ENCODE results near the gene SLC9A1. TPM values are rescaled to one million over a fixed set of nuclear protein-coding genes. Genes with fewer than 3 reads are reported as not detected.

Gene SLC9A1
- polyA plus RNA-seq, 1 of the 3 experiments (the other 2 are of a cell fraction): 11.4 TPM

DNA sequence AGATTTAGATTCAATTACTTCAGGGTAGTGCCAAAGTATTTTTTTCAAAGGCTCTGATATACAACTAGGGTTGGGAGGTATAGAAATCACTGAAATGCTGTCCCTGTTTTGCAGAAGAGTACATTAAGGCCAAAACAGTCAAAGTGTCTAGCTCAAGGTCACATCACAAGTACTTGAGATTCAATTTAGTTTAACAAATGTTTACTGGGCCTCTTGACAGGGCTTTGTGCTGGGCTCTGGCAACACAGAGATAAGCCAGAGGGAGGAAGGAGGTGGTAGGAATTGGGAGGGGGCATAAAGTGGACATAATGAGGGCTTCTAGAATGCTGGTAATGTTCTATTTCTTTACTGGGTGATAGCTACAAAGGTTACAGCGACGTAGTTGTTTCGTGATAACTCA, 2.3 kb upstream of the SLC9A1 start (continued):
- TF ChIP-seq RAD21 (IDR thresholded peaks at IDR 0.05; ENCODE audit: low read length) (no peak), RXRA (IDR thresholded peaks at IDR 0.05; ENCODE audit: borderline replicate concordance, low read depth) (no peak), GABPA (IDR thresholded peaks at IDR 0.05; ENCODE audit: low read depth) (no peak), PBX3 (IDR thresholded peaks at IDR 0.05) (no peak), FOXJ3 (CRISPR knock-in tag; IDR thresholded peaks at IDR 0.05) (no peak), SIN3A (IDR thresholded peaks at IDR 0.05; ENCODE audit: borderline replicate concordance, low read depth, low read length) (no peak)

DNA sequence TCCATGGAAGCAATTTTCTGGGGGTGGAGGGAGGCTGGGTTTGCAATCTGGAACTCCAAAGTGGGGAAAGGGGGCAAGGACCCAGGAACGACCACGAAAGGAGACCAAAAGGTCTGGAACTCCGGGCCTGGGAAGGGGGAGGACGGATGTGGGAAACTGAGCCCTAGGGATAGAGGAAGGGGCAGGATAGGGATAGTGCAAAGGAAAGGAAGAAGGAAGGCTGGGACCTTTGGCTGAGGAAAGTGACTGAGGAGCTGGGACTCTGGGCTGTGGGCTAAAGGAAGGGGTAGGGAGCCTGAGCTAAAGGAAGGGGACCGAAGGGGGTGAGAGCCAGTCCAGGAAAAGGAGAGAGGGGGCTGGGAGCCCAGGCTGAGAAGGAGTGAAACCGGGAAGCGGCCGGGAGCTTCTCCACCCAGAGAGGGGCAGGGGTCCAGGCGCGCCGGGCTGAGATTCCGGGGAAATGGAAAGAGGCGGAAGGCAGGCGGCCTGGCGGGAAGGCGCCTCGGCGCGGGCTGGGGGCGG, 395 bp downstream of the SLC9A1 start:
- Histone ChIP-seq H3K9ac (peak overlapping the region; percentile 74), H3K27ac (ENCODE audit: low read depth in 2 of 2, low read length in 1 of 2) (peak overlapping the region; percentile 34 to 59; a peak in 3 of 4 replicates), H3K9me2 (no peaks in the 10 kb centered on the region), H3K4me1 (ENCODE audit: control insufficient read depth in 1 of 2, insufficient read depth in 2 of 2, low read depth in 1 of 2, low read length in 1 of 2) (peaks cover 17 to 46% of the 10 kb centered on the region in 2 experiments; a peak in 3 of 4 replicates), H3K4me2 (peak overlapping the region; percentile 95), H3K27me3 (ENCODE audit: insufficient read depth) (no peaks in the 10 kb centered on the region), H4K20me1 (ENCODE audit: insufficient read depth) (no peaks in the 10 kb centered on the region), H3K4me3 (ENCODE audit: low read depth in 2 of 2, low read length in 1 of 2) (peak overlapping the region; percentile 69 to 72), H3K36me3 (replicated peaks in 1 of 2; ENCODE audit: control insufficient read depth in 1 of 2, insufficient read depth in 2 of 2, low read length in 1 of 2) (no peaks in the 10 kb centered on the region), H3F3A (replicated peaks; ENCODE audit: insufficient read depth) (no peaks in the 10 kb centered on the region), H2AFZ (ENCODE audit: low read depth) (peak overlapping the region; percentile 69), H3K9me3 (no peaks in the 10 kb centered on the region), H3K79me2 (ENCODE audit: insufficient read depth) (peaks cover 40% of the 10 kb centered on the region)
- DNase-seq: no peak
- ChIA-PET CTCF (interaction anchor here (0.6 to 1.7 kb wide), 18 partner anchors 8 to 301 kb away, joined by 3 to 14 read pairs (median 4); no protein-coding TSS in a partner anchor), POLR2A (interaction anchor here (0.5 to 1.9 kb wide), 16 partner anchors 9 to 161 kb away, joined by 3 to 9 read pairs (median 4); partner anchors contain the start of gene TRNP1)
- WGBS (ENCODE audit: low lambda C conversion rate): 17% methylated on average over 12 of the region's 20 CpGs
- TF ChIP-seq, protein P1, sequence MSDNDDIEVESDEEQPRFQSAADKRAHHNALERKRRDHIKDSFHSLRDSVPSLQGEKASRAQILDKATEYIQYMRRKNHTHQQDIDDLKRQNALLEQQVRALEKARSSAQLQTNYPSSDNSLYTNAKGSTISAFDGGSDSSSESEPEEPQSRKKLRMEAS (IDR thresholded peaks at IDR 0.05; ENCODE audit: low read depth): no peak
- no peak for TF ChIP-seq ELF1 (IDR thresholded peaks at IDR 0.05)
- no peak for TF ChIP-seq MXI1 (IDR thresholded peaks at IDR 0.05; ENCODE audit: low read depth, low read length)
- TF ChIP-seq CHD2 (IDR thresholded peaks at IDR 0.05; ENCODE audit: low read length, partially characterized antibody): no peak
- TF ChIP-seq POLR2AphosphoS5 (IDR thresholded peaks at IDR 0.05; ENCODE audit: low read depth, low read length): no peak
- TF ChIP-seq EZH2phosphoT487 (IDR thresholded peaks at IDR 0.05; ENCODE audit: borderline replicate concordance, low read depth): no peak
- TF ChIP-seq RFX5 (IDR thresholded peaks at IDR 0.05; ENCODE audit: low read length): no peak

- Histone ChIP-seq H3K9ac (peak overlapping the region; percentile 74), H2AFZ (ENCODE audit: low read depth) (no peak overlapping the region), H3K4me2 (peak overlapping the region; percentile 95), H3K27me3 (ENCODE audit: insufficient read depth) (no peaks in the 10 kb centered on the region), H3K27ac (ENCODE audit: low read depth in 2 of 2, low read length in 1 of 2) (no peak overlapping the region), H3K79me2 (ENCODE audit: insufficient read depth) (peaks cover 46% of the 10 kb centered on the region), H3K9me3 (no peaks in the 10 kb centered on the region), H3K4me1 (ENCODE audit: control insufficient read depth in 1 of 2, insufficient read depth in 2 of 2, low read depth in 1 of 2, low read length in 1 of 2) (peaks cover 17 to 52% of the 10 kb centered on the region in 2 experiments; a peak in 3 of 4 replicates), H3F3A (replicated peaks; ENCODE audit: insufficient read depth) (no peaks in the 10 kb centered on the region), H3K4me3 (ENCODE audit: low read depth in 2 of 2, low read length in 1 of 2) (peak overlapping the region; percentile 69 to 72; a peak in 3 of 4 replicates), H4K20me1 (ENCODE audit: insufficient read depth) (no peaks in the 10 kb centered on the region), H3K9me2 (no peaks in the 10 kb centered on the region), H3K36me3 (replicated peaks in 1 of 2; ENCODE audit: control insufficient read depth in 1 of 2, insufficient read depth in 2 of 2, low read length in 1 of 2) (no peaks in the 10 kb centered on the region)
- no peak for DNase-seq
- ChIA-PET CTCF (interaction anchor here (0.8 to 1.7 kb wide), 7 partner anchors 7 to 110 kb away, joined by 3 to 14 read pairs (median 4); no protein-coding TSS in a partner anchor), POLR2A (interaction anchor here (1.4 to 1.9 kb wide), 6 partner anchors 10 to 146 kb away, joined by 4 to 9 read pairs (median 8); no protein-coding TSS in a partner anchor)
- 96% methylated on average over 18 of the region's 21 CpGs for WGBS (ENCODE audit: low lambda C conversion rate)
- no peak for TF ChIP-seq FOXM1 (IDR thresholded peaks at IDR 0.05; ENCODE audit: low read depth)
- TF ChIP-seq PBX3 (IDR thresholded peaks at IDR 0.05): no peak
- TF ChIP-seq RAD21 (IDR thresholded peaks at IDR 0.05; ENCODE audit: low read length): no peak
- TF ChIP-seq FOXJ3 (CRISPR knock-in tag; IDR thresholded peaks at IDR 0.05): no peak
- no peak for TF ChIP-seq TEAD4 (IDR thresholded peaks at IDR 0.05; ENCODE audit: borderline replicate concordance, insufficient read depth)
- TF ChIP-seq, protein P2, sequence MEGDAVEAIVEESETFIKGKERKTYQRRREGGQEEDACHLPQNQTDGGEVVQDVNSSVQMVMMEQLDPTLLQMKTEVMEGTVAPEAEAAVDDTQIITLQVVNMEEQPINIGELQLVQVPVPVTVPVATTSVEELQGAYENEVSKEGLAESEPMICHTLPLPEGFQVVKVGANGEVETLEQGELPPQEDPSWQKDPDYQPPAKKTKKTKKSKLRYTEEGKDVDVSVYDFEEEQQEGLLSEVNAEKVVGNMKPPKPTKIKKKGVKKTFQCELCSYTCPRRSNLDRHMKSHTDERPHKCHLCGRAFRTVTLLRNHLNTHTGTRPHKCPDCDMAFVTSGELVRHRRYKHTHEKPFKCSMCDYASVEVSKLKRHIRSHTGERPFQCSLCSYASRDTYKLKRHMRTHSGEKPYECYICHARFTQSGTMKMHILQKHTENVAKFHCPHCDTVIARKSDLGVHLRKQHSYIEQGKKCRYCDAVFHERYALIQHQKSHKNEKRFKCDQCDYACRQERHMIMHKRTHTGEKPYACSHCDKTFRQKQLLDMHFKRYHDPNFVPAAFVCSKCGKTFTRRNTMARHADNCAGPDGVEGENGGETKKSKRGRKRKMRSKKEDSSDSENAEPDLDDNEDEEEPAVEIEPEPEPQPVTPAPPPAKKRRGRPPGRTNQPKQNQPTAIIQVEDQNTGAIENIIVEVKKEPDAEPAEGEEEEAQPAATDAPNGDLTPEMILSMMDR (IDR thresholded peaks at IDR 0.05): no peak
- TF ChIP-seq SIN3A (IDR thresholded peaks at IDR 0.05; ENCODE audit: borderline replicate concordance, low read depth, low read length): no peak
- TF ChIP-seq, protein P1 (IDR thresholded peaks at IDR 0.05; ENCODE audit: low read depth): no peak
- no peak for TF ChIP-seq JUND (IDR thresholded peaks at IDR 0.05)
- no peak for TF ChIP-seq TCF12 (IDR thresholded peaks at IDR 0.05)
- TF ChIP-seq GATA2 (CRISPR knock-in tag; IDR thresholded peaks at IDR 0.05): no peak
These were observed 982 bp downstream of the SLC9A1 start for GRCh38 chr1:27153927-27154358.
